HFF-Myc (cell line): ENCODE measurements around the gene ELMOD1.

Source experiments
- DNase-seq: peaks from one replicate; pipeline ENCODE4 v3.0.0-alpha.2; 2011; ENCODE audit warnings: low read depth; ENCODE audit errors: extremely low read depth
- H3K4me3 ChIP-seq: replicated peaks from 2 replicates; pipeline ENCODE4 v1.5.1; 2011; ENCODE audit warnings: low read depth, mild to moderate bottlenecking, control low read depth, low read length
- CTCF ChIP-seq: IDR thresholded peaks from 2 replicates; pipeline ENCODE4 v1.5.1; 2012; ENCODE audit warnings: mild to moderate bottlenecking, low read depth, low read length, control low read depth; ENCODE audit errors: missing control alignments

The ELMOD1 gene

GRCh38 chr11:107711861-107712755, 121.2 kb downstream of the ELMOD1 start, which contains the start of gene SLN:
Gene SLN (minus strand): TSS chr11:107712056.
- TF ChIP-seq CTCF = no peak
- DNase-seq = no peak
- no peak within 1 kb of the TSS for H3K4me3 ChIP-seq

- H3K4me3 ChIP-seq = no peak overlapping the region
- no peak for DNase-seq
- no peak for TF ChIP-seq CTCF
Observed at GRCh38 chr11:107713009-107713408, 122.1 kb downstream of the ELMOD1 start.
